SK-N-MC (cell line): ENCODE results near the gene COL11A1.

Experiments
- EZH2 ChIP-seq: fragments of 200-600 bp; sonication (generic); IDR thresholded peaks from one replicate; pipeline ENCODE4 v1.6.1; 2017; ENCODE audit warnings: antibody characterized with exemption
- POLR2AphosphoS5 ChIP-seq: IDR thresholded peaks from 2 replicates; pipeline ENCODE4 v1.6.1; 2012; ENCODE audit warnings: mild to moderate bottlenecking, low read depth, low read length, borderline replicate concordance

DNA sequence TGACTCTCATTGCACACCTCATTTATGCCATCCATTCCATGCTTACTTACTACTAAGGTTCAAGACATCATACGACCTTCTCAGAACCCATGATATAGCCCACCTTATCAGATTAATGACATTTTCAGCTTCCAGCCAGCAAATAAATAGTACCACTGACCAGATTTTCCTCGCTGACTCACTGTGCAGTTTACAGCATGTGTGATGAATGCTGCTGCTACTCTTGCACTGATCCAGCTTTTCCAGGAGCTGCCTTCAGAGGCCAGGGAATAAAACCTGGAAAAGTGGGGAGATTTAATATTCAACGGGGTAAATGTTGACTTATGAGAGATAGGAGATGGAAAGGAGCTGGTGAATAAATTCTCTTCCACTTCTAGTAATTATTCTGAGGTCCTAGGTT, 247.1 kb downstream of the COL11A1 start:
- no peak for TF ChIP-seq EZH2
- no peak for TF ChIP-seq POLR2AphosphoS5
